ENCODE data around the gene ARF1. TPM values are rescaled to one million over a fixed set of nuclear protein-coding genes. Genes with fewer than 3 reads are reported as not detected.
A peak's percentile ranks its signal among the peaks of the same experiment; 100 is the strongest.

The ARF1 gene
- total RNA-seq, 2 experiments from 2014 or later, result 318 to 322 TPM

DNA sequence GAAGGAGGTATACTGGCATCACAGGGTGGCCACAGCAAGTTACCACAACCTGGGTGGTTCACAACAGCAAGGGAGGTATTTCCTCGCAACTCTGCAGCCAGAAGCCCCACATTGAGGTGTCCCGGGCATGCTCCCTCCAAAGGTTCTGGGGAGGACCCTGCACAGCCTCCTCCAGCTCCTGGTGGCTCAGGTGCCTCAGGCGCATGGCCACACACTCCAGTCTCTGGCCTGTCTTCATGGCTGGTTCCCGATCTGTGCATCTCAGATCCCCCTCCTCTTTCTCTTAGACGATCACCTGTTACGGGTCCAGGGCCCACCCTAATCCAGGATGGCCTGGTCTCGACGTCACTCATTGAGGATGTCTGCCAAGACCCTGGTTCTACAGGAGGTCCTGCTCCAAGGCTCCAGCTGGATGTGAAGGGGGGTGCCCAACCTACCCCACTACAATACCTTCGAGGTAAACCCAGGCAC lies 6.7 kb upstream of the ARF1 start:
- intact Hi-C loops (cut with DNase I, micrococcal nuclease), result no loop called here
- Histone ChIP-seq H3K4me1 (ENCODE audit: insufficient read depth, low read length) (peaks cover 12% of the 10 kb centered on the region), H3K36me3 (ENCODE audit: insufficient read depth, low read length) (no peaks in the 10 kb centered on the region), H3K27me3 (ENCODE audit: control insufficient read depth in 1 of 2, insufficient read depth in 2 of 2, low read length in 2 of 2) (no peaks in the 10 kb centered on the region), H3K9me3 (ENCODE audit: control insufficient read depth in 1 of 2, insufficient read depth in 1 of 2, low read length in 2 of 2) (no peaks in the 10 kb centered on the region), H3K4me3 (ENCODE audit: low read length) (no peak overlapping the region), H3K27ac (ENCODE audit: low read depth in 1 of 2, low read length in 2 of 2) (no peak overlapping the region)
- TF ChIP-seq, protein P1, sequence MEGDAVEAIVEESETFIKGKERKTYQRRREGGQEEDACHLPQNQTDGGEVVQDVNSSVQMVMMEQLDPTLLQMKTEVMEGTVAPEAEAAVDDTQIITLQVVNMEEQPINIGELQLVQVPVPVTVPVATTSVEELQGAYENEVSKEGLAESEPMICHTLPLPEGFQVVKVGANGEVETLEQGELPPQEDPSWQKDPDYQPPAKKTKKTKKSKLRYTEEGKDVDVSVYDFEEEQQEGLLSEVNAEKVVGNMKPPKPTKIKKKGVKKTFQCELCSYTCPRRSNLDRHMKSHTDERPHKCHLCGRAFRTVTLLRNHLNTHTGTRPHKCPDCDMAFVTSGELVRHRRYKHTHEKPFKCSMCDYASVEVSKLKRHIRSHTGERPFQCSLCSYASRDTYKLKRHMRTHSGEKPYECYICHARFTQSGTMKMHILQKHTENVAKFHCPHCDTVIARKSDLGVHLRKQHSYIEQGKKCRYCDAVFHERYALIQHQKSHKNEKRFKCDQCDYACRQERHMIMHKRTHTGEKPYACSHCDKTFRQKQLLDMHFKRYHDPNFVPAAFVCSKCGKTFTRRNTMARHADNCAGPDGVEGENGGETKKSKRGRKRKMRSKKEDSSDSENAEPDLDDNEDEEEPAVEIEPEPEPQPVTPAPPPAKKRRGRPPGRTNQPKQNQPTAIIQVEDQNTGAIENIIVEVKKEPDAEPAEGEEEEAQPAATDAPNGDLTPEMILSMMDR (IDR thresholded peaks at IDR 0.05), result no peak
- no peaks in the 10 kb centered on the region for H3K27me3 Mint-ChIP-seq
- ChIA-PET POLR2A (interaction anchor here (0.7 kb wide), 1 partner anchor 15 kb away, joined by 3 read pairs; no protein-coding TSS in a partner anchor), CTCF (no interaction called here)
- H3K36me3 Mint-ChIP-seq (ENCODE audit: low read depth), result no peaks in the 10 kb centered on the region
- peaks cover 16% of the 10 kb centered on the region for H3K4me1 Mint-ChIP-seq (ENCODE audit: low read depth)
- no peaks in the 10 kb centered on the region for H3K9me3 Mint-ChIP-seq
- ATAC-seq (ENCODE audit: poor library complexity), result no peak
- no peak overlapping the region for H3K27ac Mint-ChIP-seq
- no peak for DNase-seq
- no peak overlapping the region for H3K4me3 Mint-ChIP-seq

DNA sequence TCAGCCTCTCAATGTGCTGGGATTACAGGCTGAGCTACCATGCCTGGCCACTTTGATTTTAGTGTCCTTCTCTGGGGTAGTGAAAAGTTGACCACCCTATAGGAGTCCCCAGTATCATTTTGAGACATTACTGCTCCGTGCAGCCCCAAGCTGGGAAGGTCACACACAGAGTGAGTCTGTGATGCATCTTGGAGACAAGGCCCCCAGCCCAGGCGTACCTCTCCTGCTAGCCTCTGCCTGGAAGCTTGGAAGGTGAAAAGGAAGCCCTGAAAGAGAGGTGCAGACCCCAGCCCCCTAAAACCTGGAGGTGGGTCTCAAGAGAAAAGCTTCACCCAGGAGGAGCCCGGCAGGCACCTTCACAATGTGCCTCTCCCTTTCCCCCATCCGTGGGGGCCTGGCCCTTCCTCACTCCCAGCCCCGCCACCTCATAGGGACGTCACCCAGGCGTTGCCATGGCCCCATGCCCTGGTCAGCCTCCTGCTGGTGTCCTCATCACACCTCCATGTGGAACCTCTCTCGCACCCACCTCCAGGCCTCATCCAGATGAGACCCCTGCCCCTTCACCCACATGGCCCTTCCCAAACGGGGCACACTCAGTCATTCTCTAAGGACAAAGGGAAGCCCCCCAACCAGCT lies 5.6 kb upstream of the ARF1 start:
- Histone ChIP-seq H3K27me3 (ENCODE audit: control insufficient read depth in 1 of 2, insufficient read depth in 2 of 2, low read length in 2 of 2) (no peaks in the 10 kb centered on the region), H3K27ac (ENCODE audit: low read depth in 1 of 2, low read length in 2 of 2) (no peak overlapping the region), H3K9me3 (ENCODE audit: control insufficient read depth in 1 of 2, insufficient read depth in 1 of 2, low read length in 2 of 2) (no peaks in the 10 kb centered on the region), H3K4me3 (ENCODE audit: low read length) (no peak overlapping the region), H3K36me3 (ENCODE audit: insufficient read depth, low read length) (no peaks in the 10 kb centered on the region), H3K4me1 (ENCODE audit: insufficient read depth, low read length) (peaks cover 22% of the 10 kb centered on the region)
- intact Hi-C loops (cut with DNase I, micrococcal nuclease), result no loop called here
- no peaks in the 10 kb centered on the region for H3K9me3 Mint-ChIP-seq
- H3K27me3 Mint-ChIP-seq, result no peaks in the 10 kb centered on the region
- H3K27ac Mint-ChIP-seq, result no peak overlapping the region
- ChIA-PET POLR2A (interaction anchor here (0.7 kb wide), 1 partner anchor 16 kb away, joined by 3 read pairs; no protein-coding TSS in a partner anchor), CTCF (no interaction called here)
- peaks cover 21% of the 10 kb centered on the region for H3K4me1 Mint-ChIP-seq (ENCODE audit: low read depth)
- ATAC-seq (ENCODE audit: poor library complexity), result no peak
- no peak overlapping the region for H3K4me3 Mint-ChIP-seq
- no peaks in the 10 kb centered on the region for H3K36me3 Mint-ChIP-seq (ENCODE audit: low read depth)
- TF ChIP-seq, protein P1 (IDR thresholded peaks at IDR 0.05), result no peak
- DNase-seq, result no peak

DNA sequence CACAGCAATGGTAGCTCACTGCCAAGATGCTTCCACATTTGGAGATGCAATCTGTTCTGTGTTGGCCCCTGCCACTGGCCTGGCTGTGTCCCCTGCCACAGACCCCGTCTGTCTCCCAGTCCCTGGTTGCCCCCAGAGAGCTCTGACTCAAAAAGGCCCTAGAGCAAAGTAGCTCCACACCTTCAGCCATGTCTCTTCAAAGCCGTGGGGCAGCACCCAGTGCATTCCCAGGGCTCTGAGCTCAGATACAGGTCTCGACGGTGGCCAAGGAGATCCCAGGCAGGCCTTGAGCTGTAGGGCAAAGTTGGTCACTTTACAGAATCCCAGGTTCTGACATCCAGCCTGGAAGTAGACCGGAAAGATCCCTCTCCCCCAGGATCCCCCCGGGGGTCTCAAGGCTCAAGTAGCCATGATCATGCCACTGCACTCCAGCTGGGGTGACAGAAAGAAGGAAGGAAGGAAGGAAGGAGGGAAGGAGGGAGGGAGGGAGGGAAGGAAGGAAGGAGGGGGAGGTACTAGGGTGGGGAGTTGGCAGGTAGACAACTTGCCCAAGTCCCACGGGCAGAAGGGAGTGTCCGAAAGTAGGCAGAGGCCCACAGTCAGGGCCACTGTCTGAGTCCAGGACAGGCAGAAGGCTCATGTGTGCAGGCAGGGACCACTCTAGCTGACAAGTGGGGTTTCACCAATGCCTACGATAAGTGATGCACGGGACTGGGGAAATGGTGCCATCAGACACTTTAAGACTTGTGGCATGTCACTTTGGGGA lies 4.8 kb upstream of the ARF1 start:
- intact Hi-C loops (cut with DNase I, micrococcal nuclease), result no loop called here
- Histone ChIP-seq H3K4me1 (ENCODE audit: insufficient read depth, low read length) (peaks cover 22% of the 10 kb centered on the region), H3K9me3 (ENCODE audit: control insufficient read depth in 1 of 2, insufficient read depth in 1 of 2, low read length in 2 of 2) (no peaks in the 10 kb centered on the region), H3K27ac (ENCODE audit: low read depth in 1 of 2, low read length in 2 of 2) (no peak overlapping the region), H3K36me3 (ENCODE audit: insufficient read depth, low read length) (no peaks in the 10 kb centered on the region), H3K27me3 (ENCODE audit: control insufficient read depth in 1 of 2, insufficient read depth in 2 of 2, low read length in 2 of 2) (no peaks in the 10 kb centered on the region), H3K4me3 (ENCODE audit: low read length) (no peak overlapping the region)
- peaks cover 21% of the 10 kb centered on the region for H3K4me1 Mint-ChIP-seq (ENCODE audit: low read depth)
- no peaks in the 10 kb centered on the region for H3K9me3 Mint-ChIP-seq
- ChIA-PET POLR2A (no interaction called here), CTCF (no interaction called here)
- TF ChIP-seq, protein P1 (IDR thresholded peaks at IDR 0.05), result no peak
- H3K4me3 Mint-ChIP-seq, result peak overlapping the region; percentile 51
- ATAC-seq (ENCODE audit: poor library complexity) (no peak), DNase-seq (no peak)
- H3K27me3 Mint-ChIP-seq, result no peaks in the 10 kb centered on the region
- no peak overlapping the region for H3K27ac Mint-ChIP-seq
- no peaks in the 10 kb centered on the region for H3K36me3 Mint-ChIP-seq (ENCODE audit: low read depth)

Data from CD4-positive, alpha-beta T cell (primary cell).